ENCODE measurements around the gene AHNAK.

AHNAK gene

GRCh38 chr11:62400281-62400680 is 146.3 kb downstream of the AHNAK start:
- Histone ChIP-seq H3F3A (ENCODE audit: insufficient read depth) (no peaks in the 10 kb centered on the region), H3K9me3 (ENCODE audit: insufficient read depth, low read length) (no peaks in the 10 kb centered on the region), H3K9ac (ENCODE audit: low read length) (no peak overlapping the region), H3K79me2 (ENCODE audit: insufficient read depth, low read length) (no peaks in the 10 kb centered on the region), H3K27ac (ENCODE audit: low read depth, low read length) (no peak overlapping the region), H4K20me1 (ENCODE audit: low read depth, low read length) (no peaks in the 10 kb centered on the region), H2AFZ (ENCODE audit: low read depth, low read length, severe bottlenecking) (no peak overlapping the region), H3K27me3 (ENCODE audit: low read length) (no peaks in the 10 kb centered on the region), H3K9me2 (replicated peaks; ENCODE audit: insufficient read depth, low read length) (no peaks in the 10 kb centered on the region), H3K4me2 (ENCODE audit: low read depth, low read length, poor library complexity, severe bottlenecking) (no peak overlapping the region), H3K36me3 (ENCODE audit: low read length) (no peaks in the 10 kb centered on the region), H3K4me3 (ENCODE audit: insufficient read depth, low read length, poor library complexity, severe bottlenecking) (no peak overlapping the region)
- TF ChIP-seq EZH2phosphoT487 (conservative IDR thresholded peaks at IDR 0.05; ENCODE audit: low read length): no peak
- no peak for TF ChIP-seq CTCF (IDR thresholded peaks at IDR 0.05; ENCODE audit: insufficient read depth, low read length, poor library complexity, severe bottlenecking)

- Histone ChIP-seq H3K79me2 (ENCODE audit: insufficient read depth, low read length) (no peaks in the 10 kb centered on the region), H3K36me3 (ENCODE audit: low read length) (no peaks in the 10 kb centered on the region), H3K9ac (ENCODE audit: low read length) (no peak overlapping the region)
These were observed 146.7 kb downstream of the AHNAK start for GRCh38 chr11:62399878-62400266.

GRCh38 chr11:62399172-62399877 is 147.3 kb downstream of the AHNAK start:
- Histone ChIP-seq H3K4me2 (ENCODE audit: low read depth, low read length, poor library complexity, severe bottlenecking) (no peak overlapping the region), H3K27me3 (ENCODE audit: low read length) (no peaks in the 10 kb centered on the region), H3F3A (ENCODE audit: insufficient read depth) (no peaks in the 10 kb centered on the region), H2AFZ (ENCODE audit: low read depth, low read length, severe bottlenecking) (no peak overlapping the region), H3K36me3 (ENCODE audit: low read length) (no peaks in the 10 kb centered on the region), H3K9me3 (ENCODE audit: insufficient read depth, low read length) (no peaks in the 10 kb centered on the region), H4K20me1 (ENCODE audit: low read depth, low read length) (no peaks in the 10 kb centered on the region), H3K27ac (ENCODE audit: low read depth, low read length) (no peak overlapping the region), H3K9me2 (replicated peaks; ENCODE audit: insufficient read depth, low read length) (no peaks in the 10 kb centered on the region), H3K79me2 (ENCODE audit: insufficient read depth, low read length) (no peaks in the 10 kb centered on the region), H3K9ac (ENCODE audit: low read length) (no peak overlapping the region), H3K4me3 (ENCODE audit: insufficient read depth, low read length, poor library complexity, severe bottlenecking) (no peak overlapping the region)
- TF ChIP-seq CTCF (IDR thresholded peaks at IDR 0.05; ENCODE audit: insufficient read depth, low read length, poor library complexity, severe bottlenecking): no peak

More at GRCh38 chr11:62399878-62400266, 146.7 kb downstream of the AHNAK start:
- Histone ChIP-seq H4K20me1 (ENCODE audit: low read depth, low read length) (no peaks in the 10 kb centered on the region), H3K9me2 (replicated peaks; ENCODE audit: insufficient read depth, low read length) (no peaks in the 10 kb centered on the region), H3K4me2 (ENCODE audit: low read depth, low read length, poor library complexity, severe bottlenecking) (no peak overlapping the region), H3F3A (ENCODE audit: insufficient read depth) (no peaks in the 10 kb centered on the region), H3K9me3 (ENCODE audit: insufficient read depth, low read length) (no peaks in the 10 kb centered on the region), H3K27ac (ENCODE audit: low read depth, low read length) (no peak overlapping the region), H2AFZ (ENCODE audit: low read depth, low read length, severe bottlenecking) (no peak overlapping the region), H3K4me3 (ENCODE audit: insufficient read depth, low read length, poor library complexity, severe bottlenecking) (no peak overlapping the region), H3K27me3 (ENCODE audit: low read length) (no peaks in the 10 kb centered on the region)
- TF ChIP-seq CTCF (IDR thresholded peaks at IDR 0.05; ENCODE audit: insufficient read depth, low read length, poor library complexity, severe bottlenecking): no peak
- no peak for TF ChIP-seq EZH2phosphoT487 (conservative IDR thresholded peaks at IDR 0.05; ENCODE audit: low read length)
